CD8-positive, alpha-beta memory T cell (primary cell): ENCODE measurements around the gene SEPTIN10. TPM values are rescaled to one million over a fixed set of nuclear protein-coding genes. Genes with fewer than 3 reads are reported as not detected.

Source experiments
- CTCF ChIA-PET: fragments of 350-600 bp; sonication (Branson Sonifier 250); formaldehyde crosslinking; loops from one replicate; lab custom pipeline; 2021; ENCODE audit warnings: antibody characterized with exemption; lab: Charles Lee
- POLR2A ChIA-PET: fragments of 350-600 bp; sonication (Branson Sonifier 250); formaldehyde crosslinking; loops from one replicate; lab custom pipeline; 2021; ENCODE audit warnings: antibody characterized with exemption; lab: Charles Lee
- DNase-seq, 5 donors: peaks; one replicate each; pipeline versions ENCODE4 v3.0.0 to v3.0.0-alpha.2; 2020 to 2022; ENCODE audit warnings: mixed read lengths in 1 of 5
- H3K27ac ChIP-seq: one replicate; pipeline ENCODE4 v1.7.0; 2013; ENCODE audit warnings: low read depth, mild to moderate bottlenecking, low read length, moderate library complexity
- H3K27me3 ChIP-seq: 2 replicates; pipeline ENCODE4 v1.7.0; 2013; ENCODE audit warnings: low read length, mild to moderate bottlenecking; ENCODE audit not compliant: insufficient read depth, poor library complexity, severe bottlenecking
- H3K36me3 ChIP-seq: 2 replicates; pipeline ENCODE4 v1.7.0; 2013; ENCODE audit warnings: mild to moderate bottlenecking, low read length, moderate library complexity; ENCODE audit not compliant: insufficient read depth
- H3K4me1 ChIP-seq: 2 replicates; pipeline ENCODE4 v1.7.0; 2013; ENCODE audit warnings: mild to moderate bottlenecking, low read length, moderate library complexity; ENCODE audit not compliant: insufficient read depth
- H3K4me3 ChIP-seq: 2 replicates; pipeline ENCODE4 v1.7.0; 2013; ENCODE audit warnings: mild to moderate bottlenecking, low read length
- H3K9me3 ChIP-seq: 2 replicates; pipeline ENCODE4 v1.7.0; 2013; ENCODE audit warnings: mild to moderate bottlenecking, low read length
- H3K27ac Mint-ChIP-seq, 8 donors: one replicate each; pipeline ENCODE4 v1.8.0; 2020 to 2021; ENCODE audit warnings: mixed read lengths in 8 of 8, mild to moderate bottlenecking in 6 of 8, inconsistent platforms in 3 of 8, moderate library complexity in 3 of 8
- H3K27me3 Mint-ChIP-seq, 2 donors: one replicate each; pipeline ENCODE4 v1.8.0; 2020 to 2021; ENCODE audit warnings: mixed read lengths in 2 of 2, mild to moderate bottlenecking in 1 of 2, moderate library complexity in 1 of 2
- H3K36me3 Mint-ChIP-seq, 3 donors: one replicate each; pipeline ENCODE4 v1.8.0; 2020 to 2021; ENCODE audit warnings: mixed read lengths in 3 of 3, inconsistent platforms in 1 of 3, mild to moderate bottlenecking in 1 of 3
- H3K4me1 Mint-ChIP-seq, 3 donors: one replicate each; pipeline ENCODE4 v1.8.0; 2020 to 2021; ENCODE audit warnings: mixed read lengths in 3 of 3, inconsistent platforms in 1 of 3, mild to moderate bottlenecking in 1 of 3
- H3K4me3 Mint-ChIP-seq, 7 donors: one replicate each; pipeline ENCODE4 v1.8.0; 2020 to 2021; ENCODE audit warnings: mixed read lengths in 7 of 7, mild to moderate bottlenecking in 6 of 7, moderate library complexity in 4 of 7, inconsistent platforms in 2 of 7
- H3K9me3 Mint-ChIP-seq, 5 donors: one replicate each; pipeline ENCODE4 v1.8.0; 2020 to 2022; ENCODE audit warnings: mixed read lengths in 5 of 5, mild to moderate bottlenecking in 3 of 5, moderate library complexity in 2 of 5, inconsistent platforms in 1 of 5
- polyA plus RNA-seq: library from polyadenylated mRNA; unstranded; fragments of 300-500 nt; fragmentation: Illumina TruSeq; gene quantifications from one replicate; pipeline ENCODE4 v1.2.3, GENCODE V29; 2021
- total RNA-seq, 2 experiments: library from RNA; stranded (reverse); gene quantifications; one replicate each; pipeline ENCODE4 v1.2.3, GENCODE V29; 2021

Gene SEPTIN10
- total and polyA plus RNA-seq, 3 experiments from 2014 or later, result 0.31 to 1.2 (median 0.69) TPM

DNA sequence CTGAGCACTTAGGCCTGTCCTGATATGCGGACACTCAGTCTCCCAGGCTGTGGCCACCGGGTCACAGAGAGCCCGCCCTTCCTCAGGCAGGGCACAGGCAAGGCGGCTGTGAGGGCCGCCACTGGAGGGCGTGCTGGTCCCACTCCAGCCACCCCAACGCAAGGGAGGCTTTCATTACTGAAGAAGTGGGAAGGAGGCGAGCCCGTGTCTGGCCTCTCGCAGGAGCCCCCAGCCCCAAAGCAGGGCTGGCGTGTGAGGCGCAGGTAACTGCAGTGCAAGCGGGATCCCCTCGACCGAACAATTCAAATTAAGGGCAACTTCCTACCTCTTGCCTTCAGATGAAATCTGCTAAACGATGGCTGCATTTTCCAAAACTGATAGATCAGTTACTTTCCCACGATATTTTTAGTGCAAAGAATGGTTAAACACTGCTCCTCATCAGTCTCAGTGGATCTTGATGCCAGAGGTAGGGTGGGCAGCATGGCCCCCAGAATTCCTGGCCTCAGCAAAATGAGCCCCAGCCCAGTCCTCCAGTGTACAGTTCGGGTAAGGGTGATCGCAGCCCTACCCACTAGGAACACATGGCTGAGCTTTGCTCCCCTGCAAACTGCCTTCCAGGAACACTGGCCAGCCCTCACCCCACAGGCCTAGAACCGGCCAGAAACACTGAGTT lies 97.2 kb downstream of the SEPTIN10 start:
- Mint-ChIP-seq H3K27ac (no peak overlapping the region), H3K9me3 (no peaks in the 10 kb centered on the region), H3K4me3 (no peak overlapping the region), H3K27me3 (peaks cover 3 to 5% of the 10 kb centered on the region in 2 donors), H3K36me3 (no peaks in the 10 kb centered on the region), H3K4me1 (peaks cover 8 to 13% (median 12%) of the 10 kb centered on the region in 3 donors)
- no peaks in the 10 kb centered on the region for H3K27me3 ChIP-seq
- ChIA-PET POLR2A (no interaction called here), CTCF (no interaction called here)
- H3K4me1 ChIP-seq, result no peaks in the 10 kb centered on the region
- no peaks in the 10 kb centered on the region for H3K36me3 ChIP-seq
- no peak overlapping the region for H3K27ac ChIP-seq
- H3K9me3 ChIP-seq, result no peaks in the 10 kb centered on the region
- DNase-seq, result no peak
- no peak overlapping the region for H3K4me3 ChIP-seq

DNA sequence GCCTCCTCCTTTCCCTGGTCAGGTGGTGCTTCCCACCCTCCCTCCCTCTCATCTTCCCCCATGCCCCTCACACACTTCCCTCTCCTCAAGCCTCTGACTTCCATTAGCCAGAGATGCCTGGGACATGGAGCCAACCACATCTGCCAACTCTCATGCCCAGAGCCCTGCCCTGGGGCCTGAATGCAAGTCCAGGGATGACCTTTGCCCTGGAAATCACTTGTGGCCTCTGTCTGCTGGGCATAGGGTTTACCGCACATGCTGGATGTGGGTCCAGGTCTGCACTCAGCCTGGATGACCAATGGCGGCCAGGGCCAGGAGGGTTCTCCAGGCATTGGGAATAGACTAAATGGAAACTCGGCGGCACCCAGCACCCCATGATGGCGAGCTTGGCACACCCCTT lies 98.9 kb downstream of the SEPTIN10 start:
- Mint-ChIP-seq H3K27me3 (peaks cover 3 to 5% of the 10 kb centered on the region in 2 donors), H3K27ac (peak overlapping the region in 1 of 8 donors; percentile 43), H3K36me3 (no peaks in the 10 kb centered on the region), H3K9me3 (no peaks in the 10 kb centered on the region), H3K4me1 (peaks cover 8 to 13% (median 12%) of the 10 kb centered on the region in 3 donors), H3K4me3 (no peak overlapping the region)
- Histone ChIP-seq H3K4me1 (no peaks in the 10 kb centered on the region), H3K4me3 (no peak overlapping the region), H3K27me3 (no peaks in the 10 kb centered on the region), H3K36me3 (no peaks in the 10 kb centered on the region), H3K9me3 (no peaks in the 10 kb centered on the region), H3K27ac (no peak overlapping the region)
- no peak for DNase-seq
- POLR2A ChIA-PET, result no interaction called here
- CTCF ChIA-PET, result no interaction called here

DNA sequence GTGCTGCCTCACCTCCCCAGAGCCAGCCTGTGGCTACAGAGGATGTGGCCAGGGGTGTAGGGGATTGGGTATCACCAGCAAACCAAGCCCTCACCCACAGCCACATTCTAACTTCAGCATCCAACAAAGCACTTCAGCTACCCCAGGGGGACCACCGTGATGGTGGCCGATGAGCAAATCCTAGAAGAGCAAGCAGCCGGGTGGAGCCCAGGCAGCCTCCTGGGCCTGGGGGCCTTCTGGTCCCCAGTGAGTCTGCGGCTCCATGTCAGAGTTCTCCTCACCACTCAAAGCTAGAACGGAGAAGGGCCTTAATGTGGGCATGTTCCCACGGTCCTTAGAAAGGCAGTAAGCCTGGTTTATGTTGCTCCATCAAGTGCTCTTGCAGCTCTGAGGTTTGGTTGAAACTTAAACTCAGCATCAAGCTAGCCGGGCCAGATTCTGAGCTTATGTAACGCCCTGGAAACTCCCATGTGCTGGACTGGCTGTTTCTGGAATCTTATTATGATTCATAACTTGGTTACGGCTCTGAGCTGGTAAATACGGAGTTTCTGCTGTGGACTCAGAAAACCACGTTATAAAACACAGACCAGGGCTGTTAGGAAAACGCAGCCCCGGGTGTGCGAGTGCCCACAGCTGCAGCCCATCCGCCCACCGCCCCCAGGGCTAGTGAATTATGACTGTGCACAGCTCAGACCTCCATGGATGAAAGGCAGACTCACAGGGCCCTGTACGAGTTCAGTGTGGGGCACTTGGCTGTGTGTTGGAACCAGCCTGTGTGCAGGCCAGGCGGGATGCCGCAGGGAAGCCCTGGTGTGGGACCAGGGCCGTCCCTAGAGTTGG lies 99.8 kb downstream of the SEPTIN10 start:
- H3K4me1 Mint-ChIP-seq, result peaks cover 8 to 13% (median 12%) of the 10 kb centered on the region in 3 donors
- no peaks in the 10 kb centered on the region for H3K36me3 Mint-ChIP-seq
- H3K36me3 ChIP-seq, result no peaks in the 10 kb centered on the region
- ChIA-PET CTCF (no interaction called here), POLR2A (no interaction called here)
- H3K9me3 ChIP-seq, result no peaks in the 10 kb centered on the region
- no peak overlapping the region for H3K4me3 Mint-ChIP-seq
- H3K4me3 ChIP-seq, result no peak overlapping the region
- no peak overlapping the region for H3K27ac ChIP-seq
- no peaks in the 10 kb centered on the region for H3K9me3 Mint-ChIP-seq
- peak in 1 of 5 donors; percentile 4 for DNase-seq
- H3K27ac Mint-ChIP-seq, result no peak overlapping the region
- peaks cover 3 to 5% of the 10 kb centered on the region in 2 donors for H3K27me3 Mint-ChIP-seq
- H3K4me1 ChIP-seq, result no peaks in the 10 kb centered on the region
- no peaks in the 10 kb centered on the region for H3K27me3 ChIP-seq

DNA sequence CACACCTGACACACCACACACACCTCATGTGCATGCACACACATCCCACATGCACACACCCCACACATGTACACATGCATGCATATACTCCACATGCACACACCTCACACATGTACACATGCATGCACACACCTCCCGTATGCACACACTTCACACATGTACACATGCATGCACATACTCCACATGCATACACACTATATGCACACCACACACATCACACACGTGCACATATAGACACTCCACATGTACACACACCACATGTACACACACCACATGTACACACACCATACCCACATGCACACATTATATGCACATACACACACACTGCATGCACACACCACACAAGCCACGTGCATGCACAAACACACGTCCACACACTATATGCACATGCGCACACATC lies 100.5 kb downstream of the SEPTIN10 start:
- H3K4me1 ChIP-seq, result no peaks in the 10 kb centered on the region
- no peaks in the 10 kb centered on the region for H3K36me3 Mint-ChIP-seq
- no peaks in the 10 kb centered on the region for H3K36me3 ChIP-seq
- H3K27ac Mint-ChIP-seq, result peak overlapping the region in 1 of 8 donors; percentile 5
- no peak overlapping the region for H3K4me3 Mint-ChIP-seq
- H3K27ac ChIP-seq, result no peak overlapping the region
- H3K4me3 ChIP-seq, result no peak overlapping the region
- CTCF ChIA-PET, result no interaction called here
- H3K4me1 Mint-ChIP-seq, result peaks cover 8 to 13% (median 12%) of the 10 kb centered on the region in 3 donors
- peaks cover 3 to 5% of the 10 kb centered on the region in 2 donors for H3K27me3 Mint-ChIP-seq
- POLR2A ChIA-PET, result no interaction called here
- no peaks in the 10 kb centered on the region for H3K9me3 ChIP-seq
- no peak for DNase-seq
- H3K9me3 Mint-ChIP-seq, result no peaks in the 10 kb centered on the region
- H3K27me3 ChIP-seq, result no peaks in the 10 kb centered on the region

DNA sequence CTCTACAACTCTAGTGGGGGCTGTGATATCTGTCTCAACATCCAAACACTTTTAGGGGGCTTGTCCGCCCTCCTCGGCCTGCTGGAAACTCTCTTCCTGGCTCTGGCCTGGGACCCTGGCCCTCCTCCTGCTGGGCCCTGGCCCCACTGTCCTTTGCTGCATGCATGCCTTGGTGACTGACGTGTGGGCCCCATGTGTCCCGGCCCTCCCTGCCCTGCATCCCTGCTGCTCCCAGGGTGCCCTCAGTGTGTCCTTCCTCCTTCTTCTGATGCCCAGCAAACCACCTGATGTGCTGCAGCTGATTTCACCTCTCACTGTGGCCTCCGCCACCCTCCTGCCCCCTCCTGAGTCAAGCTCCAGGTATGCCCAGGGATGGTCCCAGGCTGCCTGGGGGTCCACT lies 101.7 kb downstream of the SEPTIN10 start:
- no peak overlapping the region for H3K27ac Mint-ChIP-seq
- POLR2A ChIA-PET, result no interaction called here

DNA sequence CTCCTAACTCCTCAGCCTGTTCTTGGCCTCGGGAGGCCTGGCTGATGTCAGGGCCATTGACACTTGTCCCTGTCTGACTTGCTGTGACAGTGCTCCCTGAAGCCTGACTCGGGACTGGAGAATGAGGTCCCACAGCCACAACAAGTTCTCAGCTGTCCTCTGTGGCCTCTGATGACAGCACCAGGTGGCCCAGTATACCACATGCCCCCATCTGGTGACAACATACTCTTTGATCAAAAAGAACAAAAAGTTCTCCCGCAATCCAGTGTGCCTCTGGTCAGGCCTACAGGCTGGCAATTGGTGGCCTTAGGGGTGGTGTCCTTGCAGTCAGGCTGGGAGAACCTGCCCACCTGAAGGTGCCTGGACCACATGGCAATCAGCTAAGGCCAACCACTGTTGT lies 102.6 kb downstream of the SEPTIN10 start:
- no peaks in the 10 kb centered on the region for H3K9me3 ChIP-seq
- H3K4me1 ChIP-seq, result no peaks in the 10 kb centered on the region
- no peaks in the 10 kb centered on the region for H3K27me3 ChIP-seq
- Mint-ChIP-seq H3K36me3 (no peaks in the 10 kb centered on the region), H3K9me3 (no peaks in the 10 kb centered on the region), H3K4me1 (peaks cover 8 to 13% (median 12%) of the 10 kb centered on the region in 3 donors), H3K27ac (no peak overlapping the region), H3K4me3 (no peak overlapping the region), H3K27me3 (peaks cover 3 to 7% of the 10 kb centered on the region in 2 donors)
- ChIA-PET CTCF (interaction anchor here (1.2 to 3.3 kb wide), 9 partner anchors 12 to 677 kb away, joined by 3 to 14 read pairs (median 8); partner anchors contain the start of gene SH3RF3), POLR2A (no interaction called here)
- no peak for DNase-seq
- no peaks in the 10 kb centered on the region for H3K36me3 ChIP-seq
- H3K27ac ChIP-seq, result no peak overlapping the region
- no peak overlapping the region for H3K4me3 ChIP-seq

More for the DNA sequence above, 101.7 kb downstream of the SEPTIN10 start:
- CTCF ChIA-PET, result interaction anchor here (1.6 to 3.1 kb wide), 2 partner anchors 11 to 658 kb away, joined by 6 to 10 read pairs; no protein-coding TSS in a partner anchor
- H3K9me3 ChIP-seq, result no peaks in the 10 kb centered on the region
- no peak overlapping the region for H3K4me3 ChIP-seq
- Mint-ChIP-seq H3K27me3 (peaks cover 3 to 7% of the 10 kb centered on the region in 2 donors), H3K4me1 (peaks cover 8 to 13% (median 12%) of the 10 kb centered on the region in 3 donors), H3K4me3 (no peak overlapping the region), H3K36me3 (no peaks in the 10 kb centered on the region), H3K9me3 (no peaks in the 10 kb centered on the region)
- H3K27me3 ChIP-seq, result no peaks in the 10 kb centered on the region
- DNase-seq, result no peak
- no peaks in the 10 kb centered on the region for H3K4me1 ChIP-seq
- H3K36me3 ChIP-seq, result no peaks in the 10 kb centered on the region
- H3K27ac ChIP-seq, result no peak overlapping the region

DNA sequence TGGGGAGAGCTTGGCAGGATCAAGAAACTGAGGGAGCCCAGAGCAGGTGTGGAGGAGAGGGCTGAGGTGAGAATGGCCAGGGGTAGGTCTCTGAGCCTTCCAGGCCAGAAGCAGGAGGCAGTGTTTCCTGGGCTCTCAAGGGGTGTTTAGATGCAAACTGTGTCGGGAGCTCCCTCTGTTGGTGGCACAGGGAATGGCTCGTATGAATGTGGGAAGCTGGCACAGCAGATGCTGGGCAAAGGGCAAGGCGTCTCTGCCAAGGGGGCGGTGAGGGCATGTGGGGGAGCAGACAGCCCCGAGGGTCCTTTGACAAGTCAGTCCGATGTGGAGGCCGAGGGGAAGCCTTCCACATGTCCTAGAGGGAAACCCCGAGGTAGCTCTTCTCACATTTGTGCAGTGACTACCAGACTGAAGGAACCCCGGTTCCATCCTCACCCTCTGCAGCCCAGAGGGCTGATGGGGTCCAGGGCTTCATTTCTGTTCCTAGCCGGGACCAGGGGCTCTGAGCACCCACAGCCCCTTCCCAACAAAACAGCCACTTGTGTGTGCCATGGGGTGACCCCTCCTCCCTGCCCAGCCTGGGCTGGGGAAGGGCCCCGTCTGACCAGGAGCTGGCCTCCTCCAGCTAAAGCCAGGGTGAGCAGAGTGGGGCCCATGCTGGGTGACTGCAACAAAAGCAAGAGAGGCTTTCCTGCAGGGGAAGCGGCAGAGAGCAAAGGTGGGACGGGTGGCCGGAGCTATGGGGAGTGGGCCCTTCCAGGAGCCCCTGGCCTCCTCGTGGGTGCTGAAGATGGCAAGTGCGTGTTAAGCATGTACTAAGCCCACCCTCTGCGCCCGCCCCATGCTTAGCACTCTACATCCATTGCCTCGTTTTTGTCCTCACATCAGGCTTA lies 103.4 kb downstream of the SEPTIN10 start:
- Histone ChIP-seq H3K36me3 (no peaks in the 10 kb centered on the region), H3K4me3 (no peak overlapping the region), H3K27me3 (no peaks in the 10 kb centered on the region), H3K27ac (no peak overlapping the region), H3K4me1 (no peaks in the 10 kb centered on the region), H3K9me3 (no peaks in the 10 kb centered on the region)
- Mint-ChIP-seq H3K4me3 (no peak overlapping the region), H3K9me3 (no peaks in the 10 kb centered on the region), H3K4me1 (peaks cover 8 to 13% (median 12%) of the 10 kb centered on the region in 3 donors), H3K36me3 (no peaks in the 10 kb centered on the region), H3K27ac (no peak overlapping the region), H3K27me3 (peaks cover under 1 to 7% of the 10 kb centered on the region in 2 donors)
- DNase-seq, result peak; percentile 45 to 79 (median 56)
- CTCF ChIA-PET, result interaction anchor here (0.6 to 3.3 kb wide), 30 partner anchors 8 to 676 kb away, joined by 3 to 21 read pairs (median 4); partner anchors contain the start of gene SH3RF3
- POLR2A ChIA-PET, result no interaction called here
